Measurements from ENCODE around the gene NFIL3.

DNA sequence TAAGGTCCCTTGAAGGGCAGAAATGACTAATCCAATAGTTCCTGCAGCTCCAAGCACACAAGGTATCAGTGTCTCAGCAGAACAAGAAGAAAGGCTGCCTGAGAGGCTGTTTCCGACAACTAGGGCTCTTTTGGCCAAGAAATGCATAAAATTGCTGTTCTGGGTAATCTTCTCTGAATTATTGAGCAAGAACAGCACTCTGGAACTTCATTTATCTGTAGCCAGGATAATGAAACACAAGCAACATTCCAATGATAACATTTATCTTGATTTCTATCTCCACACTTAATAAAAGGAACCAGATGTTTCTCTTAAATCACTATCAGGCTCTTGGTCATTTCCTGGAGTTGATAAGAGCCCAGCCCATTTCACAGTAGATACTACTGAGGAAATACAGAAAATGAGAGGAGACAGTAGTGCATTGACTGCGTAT lies 44.9 kb downstream of the NFIL3 start:
- TF ChIP-seq YY1 (IDR thresholded peaks at IDR 0.05; ENCODE audit: low read depth, low read length) = no peak
- TF ChIP-seq GABPA (IDR thresholded peaks at IDR 0.05; ENCODE audit: borderline replicate concordance, insufficient read depth, low read length) = no peak
- TF ChIP-seq, protein P1, sequence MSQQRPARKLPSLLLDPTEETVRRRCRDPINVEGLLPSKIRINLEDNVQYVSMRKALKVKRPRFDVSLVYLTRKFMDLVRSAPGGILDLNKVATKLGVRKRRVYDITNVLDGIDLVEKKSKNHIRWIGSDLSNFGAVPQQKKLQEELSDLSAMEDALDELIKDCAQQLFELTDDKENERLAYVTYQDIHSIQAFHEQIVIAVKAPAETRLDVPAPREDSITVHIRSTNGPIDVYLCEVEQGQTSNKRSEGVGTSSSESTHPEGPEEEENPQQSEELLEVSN (IDR thresholded peaks at IDR 0.05) = no peak
- TF ChIP-seq, protein P2, sequence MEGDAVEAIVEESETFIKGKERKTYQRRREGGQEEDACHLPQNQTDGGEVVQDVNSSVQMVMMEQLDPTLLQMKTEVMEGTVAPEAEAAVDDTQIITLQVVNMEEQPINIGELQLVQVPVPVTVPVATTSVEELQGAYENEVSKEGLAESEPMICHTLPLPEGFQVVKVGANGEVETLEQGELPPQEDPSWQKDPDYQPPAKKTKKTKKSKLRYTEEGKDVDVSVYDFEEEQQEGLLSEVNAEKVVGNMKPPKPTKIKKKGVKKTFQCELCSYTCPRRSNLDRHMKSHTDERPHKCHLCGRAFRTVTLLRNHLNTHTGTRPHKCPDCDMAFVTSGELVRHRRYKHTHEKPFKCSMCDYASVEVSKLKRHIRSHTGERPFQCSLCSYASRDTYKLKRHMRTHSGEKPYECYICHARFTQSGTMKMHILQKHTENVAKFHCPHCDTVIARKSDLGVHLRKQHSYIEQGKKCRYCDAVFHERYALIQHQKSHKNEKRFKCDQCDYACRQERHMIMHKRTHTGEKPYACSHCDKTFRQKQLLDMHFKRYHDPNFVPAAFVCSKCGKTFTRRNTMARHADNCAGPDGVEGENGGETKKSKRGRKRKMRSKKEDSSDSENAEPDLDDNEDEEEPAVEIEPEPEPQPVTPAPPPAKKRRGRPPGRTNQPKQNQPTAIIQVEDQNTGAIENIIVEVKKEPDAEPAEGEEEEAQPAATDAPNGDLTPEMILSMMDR (IDR thresholded peaks at IDR 0.05; ENCODE audit: control extremely low read depth in 1 of 3, insufficient read depth in 1 of 3, low read depth in 1 of 3, low read length in 3 of 3) = no peak
- no peak for TF ChIP-seq EP300 (IDR thresholded peaks at IDR 0.05; ENCODE audit: borderline replicate concordance in 1 of 2, low read depth in 2 of 2, low read length in 2 of 2)
- no peak for TF ChIP-seq POLR2AphosphoS5 (IDR thresholded peaks at IDR 0.05; ENCODE audit: low read depth, low read length)
- TF ChIP-seq, protein P3, sequence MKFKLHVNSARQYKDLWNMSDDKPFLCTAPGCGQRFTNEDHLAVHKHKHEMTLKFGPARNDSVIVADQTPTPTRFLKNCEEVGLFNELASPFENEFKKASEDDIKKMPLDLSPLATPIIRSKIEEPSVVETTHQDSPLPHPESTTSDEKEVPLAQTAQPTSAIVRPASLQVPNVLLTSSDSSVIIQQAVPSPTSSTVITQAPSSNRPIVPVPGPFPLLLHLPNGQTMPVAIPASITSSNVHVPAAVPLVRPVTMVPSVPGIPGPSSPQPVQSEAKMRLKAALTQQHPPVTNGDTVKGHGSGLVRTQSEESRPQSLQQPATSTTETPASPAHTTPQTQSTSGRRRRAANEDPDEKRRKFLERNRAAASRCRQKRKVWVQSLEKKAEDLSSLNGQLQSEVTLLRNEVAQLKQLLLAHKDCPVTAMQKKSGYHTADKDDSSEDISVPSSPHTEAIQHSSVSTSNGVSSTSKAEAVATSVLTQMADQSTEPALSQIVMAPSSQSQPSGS (IDR thresholded peaks at IDR 0.05; ENCODE audit: low read length) = no peak
- TF ChIP-seq RAD21 (IDR thresholded peaks at IDR 0.05 in 1 of 2, conservative IDR thresholded peaks at IDR 0.05 in 1 of 2; ENCODE audit: low read depth in 2 of 2, low read length in 2 of 2) = no peak
- no peak for TF ChIP-seq CBX5 (IDR thresholded peaks at IDR 0.05; ENCODE audit: low read depth, low read length)
- no peak for TF ChIP-seq HDAC2 (IDR thresholded peaks at IDR 0.05; ENCODE audit: borderline replicate concordance in 1 of 2, low read depth in 2 of 2, low read length in 2 of 2)
- no peak for TF ChIP-seq EZH2 (IDR thresholded peaks at IDR 0.05; ENCODE audit: low read depth, low read length, severe bottlenecking)
- no peak for TF ChIP-seq TEAD4 (IDR thresholded peaks at IDR 0.05; ENCODE audit: low read depth, low read length)

Measured in H1 (cell line).